HEK293 (cell line): Measurements from ENCODE around the gene IGF1R.

Experiments
- CTCF ChIA-PET: fragments of 350-600 bp; formaldehyde crosslinking; extraction: SDS; loops from one replicate; lab custom pipeline; 2021; ENCODE audit warnings: antibody characterized with exemption; lab: Yijun Ruan, JAX
- POLR2A ChIA-PET: fragments of 300-600 bp; formaldehyde crosslinking; extraction: SDS; loops from one replicate; lab custom pipeline; 2020; ENCODE audit warnings: antibody characterized with exemption, inconsistent platforms; lab: Yijun Ruan, JAX
- H3K27ac ChIP-seq: fragments of 200-500 bp; sonication (Bioruptor generic); 2 replicates; pipeline ENCODE4 v1.5.1; 2014; ENCODE audit warnings: low read depth, low read length, control low read depth, inconsistent platforms; ENCODE audit errors: extremely low read depth
- H3K36me3 ChIP-seq, 2 experiments: fragments of 200-500 bp in 1 of 2; sonication (Bioruptor generic) in 1 of 2; 1 replicate in 1 of 2; 2 replicates in 1 of 2; pipeline ENCODE4 v1.5.1; 2014 to 2017; ENCODE audit warnings: inconsistent platforms in 2 of 2, low read length in 2 of 2; ENCODE audit not compliant: control insufficient read depth in 2 of 2, insufficient read depth in 1 of 2
- H3K4me1 ChIP-seq: fragments of 200-500 bp; sonication (Bioruptor generic); 2 replicates; pipeline ENCODE4 v1.5.1; 2014; ENCODE audit warnings: mild to moderate bottlenecking, low read length, inconsistent platforms; ENCODE audit not compliant: control insufficient read depth, insufficient read depth
- H3K4me3 ChIP-seq: 2 replicates; pipeline ENCODE4 v1.5.1; 2011; ENCODE audit warnings: low read depth, mild to moderate bottlenecking, control low read depth, low read length, moderate library complexity
- H3K9me3 ChIP-seq: fragments of 200-500 bp; sonication (Bioruptor generic); 2 replicates; pipeline ENCODE4 v1.5.1; 2014; ENCODE audit warnings: low read depth, low read length, inconsistent platforms; ENCODE audit not compliant: control insufficient read depth, insufficient read depth
- EGR2 ChIP-seq: fragments of 450-650 bp; formaldehyde crosslinking; IDR thresholded peaks from 2 replicates; pipeline ENCODE4 v1.5.1; 2016; ENCODE audit warnings: low read depth, missing biosample characterization, missing genetic modification characterization
- HOXC10 ChIP-seq: sonication (generic); formaldehyde crosslinking; IDR thresholded peaks from 2 replicates; pipeline ENCODE4 v1.8.1; 2023; ENCODE audit warnings: mild to moderate bottlenecking, missing genetic modification reagents
- KLF9 ChIP-seq: fragments of 450-650 bp; formaldehyde crosslinking; IDR thresholded peaks from 2 replicates; pipeline ENCODE4 v1.5.1; 2016; ENCODE audit warnings: missing biosample characterization, missing genetic modification characterization, low read depth
- PRDM1 ChIP-seq: fragments of 450-650 bp; formaldehyde crosslinking; IDR thresholded peaks from 2 replicates; pipeline ENCODE4; 2016; ENCODE audit warnings: missing biosample characterization, missing genetic modification characterization
- RBAK ChIP-seq: fragments of 450-650 bp; formaldehyde crosslinking; IDR thresholded peaks from 2 replicates; pipeline ENCODE4 v1.5.1; 2016; ENCODE audit warnings: missing biosample characterization, missing genetic modification characterization
- SCRT1 ChIP-seq: fragments of 450-650 bp; formaldehyde crosslinking; IDR thresholded peaks from 2 replicates; pipeline ENCODE4 v1.5.1; 2016; ENCODE audit warnings: missing biosample characterization, missing genetic modification characterization, borderline replicate concordance
- SCRT2 ChIP-seq: fragments of 450-650 bp; formaldehyde crosslinking; IDR thresholded peaks from 2 replicates; pipeline ENCODE4 v1.5.1; 2016; ENCODE audit warnings: missing biosample characterization, missing genetic modification characterization
- ZNF10 ChIP-seq: fragments of 450-650 bp; formaldehyde crosslinking; IDR thresholded peaks from 2 replicates; pipeline ENCODE4 v1.5.1; 2017; ENCODE audit warnings: missing biosample characterization, missing genetic modification characterization
- ZNF155 ChIP-seq: fragments of 450-650 bp; formaldehyde crosslinking; IDR thresholded peaks from 2 replicates; pipeline ENCODE4 v1.5.1; 2016; ENCODE audit warnings: missing biosample characterization, missing genetic modification characterization
- ZNF157 ChIP-seq: fragments of 450-650 bp; formaldehyde crosslinking; IDR thresholded peaks from 2 replicates; pipeline ENCODE4 v1.5.1; 2016; ENCODE audit warnings: missing biosample characterization, missing genetic modification characterization
- ZNF202 ChIP-seq: fragments of 450-650 bp; formaldehyde crosslinking; IDR thresholded peaks from 2 replicates; pipeline ENCODE4 v1.5.1; 2016; ENCODE audit warnings: missing biosample characterization, missing genetic modification characterization, borderline replicate concordance
- ZNF23 ChIP-seq: fragments of 450-650 bp; formaldehyde crosslinking; IDR thresholded peaks from 2 replicates; pipeline ENCODE4 v1.5.1; 2016; ENCODE audit warnings: missing biosample characterization, missing genetic modification characterization, borderline replicate concordance
- ZNF292 ChIP-seq: fragments of 450-650 bp; formaldehyde crosslinking; IDR thresholded peaks from 2 replicates; pipeline ENCODE4 v1.5.1; 2016; ENCODE audit warnings: low read depth, missing biosample characterization, missing genetic modification characterization, borderline replicate concordance
- ZNF324 ChIP-seq: fragments of 450-650 bp; formaldehyde crosslinking; IDR thresholded peaks from 2 replicates; pipeline ENCODE4 v1.5.1; 2016; ENCODE audit warnings: missing biosample characterization, missing genetic modification characterization
- ZNF341 ChIP-seq: fragments of 450-650 bp; formaldehyde crosslinking; IDR thresholded peaks from 2 replicates; pipeline ENCODE4; 2016; ENCODE audit warnings: low read depth, missing biosample characterization, missing genetic modification characterization
- ZNF623 ChIP-seq: fragments of 450-650 bp; formaldehyde crosslinking; IDR thresholded peaks from 2 replicates; pipeline ENCODE4 v1.5.1; 2016; ENCODE audit warnings: missing biosample characterization, missing genetic modification characterization
- ZNF76 ChIP-seq: fragments of 450-650 bp; formaldehyde crosslinking; IDR thresholded peaks from 2 replicates; pipeline ENCODE4; 2016; ENCODE audit warnings: low read depth, missing biosample characterization, missing genetic modification characterization, borderline replicate concordance
- ZNF776 ChIP-seq: fragments of 450-650 bp; formaldehyde crosslinking; IDR thresholded peaks from 2 replicates; pipeline ENCODE4 v1.5.0; 2017; ENCODE audit warnings: missing biosample characterization, missing genetic modification characterization, borderline replicate concordance
- ZNF843 ChIP-seq: fragments of 450-650 bp; formaldehyde crosslinking; IDR thresholded peaks from 2 replicates; pipeline ENCODE4 v1.5.1; 2016; ENCODE audit warnings: missing biosample characterization, missing genetic modification characterization
- ZSCAN16 ChIP-seq: fragments of 450-650 bp; formaldehyde crosslinking; IDR thresholded peaks from 2 replicates; pipeline ENCODE4 v1.5.1; 2016; ENCODE audit warnings: missing biosample characterization, missing genetic modification characterization
- TF ChIP-seq, protein P1 (sequence below): fragments of 450-650 bp; formaldehyde crosslinking; IDR thresholded peaks from 2 replicates; pipeline ENCODE4 v1.5.1; 2016; ENCODE audit warnings: missing biosample characterization, missing genetic modification characterization
- TF ChIP-seq, protein P2 (sequence below): fragments of 450-650 bp; formaldehyde crosslinking; IDR thresholded peaks from 2 replicates; pipeline ENCODE4 v1.5.1; 2016; ENCODE audit warnings: missing biosample characterization, missing genetic modification characterization
- TF ChIP-seq, protein P3 (sequence below): fragments of 450-650 bp; formaldehyde crosslinking; IDR thresholded peaks from 2 replicates; pipeline ENCODE4 v1.5.1; 2016; ENCODE audit warnings: missing biosample characterization, missing genetic modification characterization
- TF ChIP-seq, protein P4 (sequence below): fragments of 450-650 bp; formaldehyde crosslinking; IDR thresholded peaks from 2 replicates; pipeline ENCODE4 v1.5.1; 2017; ENCODE audit warnings: missing biosample characterization, missing genetic modification characterization
- TF ChIP-seq, protein P5 (sequence below): sonication (generic); formaldehyde crosslinking; IDR thresholded peaks from 2 replicates; pipeline ENCODE4 v1.8.1; 2022; ENCODE audit warnings: mild to moderate bottlenecking, moderate library complexity, missing genetic modification reagents

The IGF1R gene

DNA sequence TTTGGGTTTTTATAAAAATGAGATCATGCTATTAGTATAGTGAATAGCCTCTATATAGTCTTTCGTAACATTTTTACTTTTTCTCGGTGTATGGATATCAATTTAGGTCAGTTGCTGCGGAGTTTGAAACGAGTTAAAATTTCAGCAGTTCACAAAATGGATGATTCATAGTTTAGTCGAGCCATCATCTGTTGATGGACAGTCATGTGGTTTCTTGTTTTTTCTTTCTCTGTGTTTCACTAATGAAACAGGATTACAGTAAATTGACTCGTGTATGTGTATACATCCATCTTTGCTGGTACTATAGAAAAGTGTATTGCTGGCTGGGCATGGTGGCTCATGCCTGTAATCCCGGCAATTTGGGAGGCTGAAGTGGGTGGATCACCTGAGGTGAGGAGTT, 106.8 kb downstream of the IGF1R start (continued):
- peak; percentile 55; the same call in 1 of the 2 replicates for TF ChIP-seq ZNF10
- peak; percentile 73 for TF ChIP-seq SCRT2 (tag by site-specific recombination)

DNA sequence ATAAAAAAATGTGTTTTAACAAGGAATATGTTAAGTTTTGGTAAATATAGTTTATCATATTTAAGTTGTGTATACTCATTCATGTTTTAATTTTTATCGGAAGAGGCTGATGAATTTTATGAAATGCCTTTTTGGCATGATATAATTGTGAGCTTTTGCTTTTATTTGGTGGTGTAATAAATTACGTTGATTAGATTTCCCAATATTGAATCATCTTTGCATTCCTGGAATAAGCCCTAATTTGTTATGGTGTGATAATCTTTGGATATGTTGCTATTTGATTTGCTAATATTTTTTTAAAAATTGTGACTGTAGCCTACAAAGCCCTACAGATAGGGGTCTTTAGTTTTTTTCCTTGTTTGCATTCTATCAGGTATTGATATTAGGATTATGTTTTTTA, 107.4 kb downstream of the IGF1R start:
- Histone ChIP-seq H3K27ac (no peak overlapping the region), H3K9me3 (no peaks in the 10 kb centered on the region), H3K4me3 (no peak overlapping the region), H3K4me1 (peaks cover 39% of the 10 kb centered on the region), H3K36me3 (no peaks in the 10 kb centered on the region)
- CTCF ChIA-PET = no interaction called here
- TF ChIP-seq ZNF623 (tag by site-specific recombination) = no peak
- no peak for TF ChIP-seq ZNF776 (tag by site-specific recombination)
- TF ChIP-seq ZNF843 (tag by site-specific recombination) = no peak
- TF ChIP-seq ZNF76 (tag by site-specific recombination) = no peak
- TF ChIP-seq, protein P1, sequence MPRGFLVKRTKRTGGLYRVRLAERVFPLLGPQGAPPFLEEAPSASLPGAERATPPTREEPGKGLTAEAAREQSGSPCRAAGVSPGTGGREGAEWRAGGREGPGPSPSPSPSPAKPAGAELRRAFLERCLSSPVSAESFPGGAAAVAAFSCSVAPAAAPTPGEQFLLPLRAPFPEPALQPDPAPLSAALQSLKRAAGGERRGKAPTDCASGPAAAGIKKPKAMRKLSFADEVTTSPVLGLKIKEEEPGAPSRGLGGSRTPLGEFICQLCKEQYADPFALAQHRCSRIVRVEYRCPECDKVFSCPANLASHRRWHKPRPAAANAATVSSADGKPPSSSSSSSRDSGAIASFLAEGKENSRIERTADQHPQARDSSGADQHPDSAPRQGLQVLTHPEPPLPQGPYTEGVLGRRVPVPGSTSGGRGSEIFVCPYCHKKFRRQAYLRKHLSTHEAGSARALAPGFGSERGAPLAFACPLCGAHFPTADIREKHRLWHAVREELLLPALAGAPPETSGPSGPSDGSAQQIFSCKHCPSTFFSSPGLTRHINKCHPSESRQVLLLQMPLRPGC (tag by site-specific recombination) = no peak
- TF ChIP-seq RBAK (tag by site-specific recombination) = no peak
- TF ChIP-seq ZNF324 (tag by site-specific recombination) = no peak
- TF ChIP-seq, protein P2, sequence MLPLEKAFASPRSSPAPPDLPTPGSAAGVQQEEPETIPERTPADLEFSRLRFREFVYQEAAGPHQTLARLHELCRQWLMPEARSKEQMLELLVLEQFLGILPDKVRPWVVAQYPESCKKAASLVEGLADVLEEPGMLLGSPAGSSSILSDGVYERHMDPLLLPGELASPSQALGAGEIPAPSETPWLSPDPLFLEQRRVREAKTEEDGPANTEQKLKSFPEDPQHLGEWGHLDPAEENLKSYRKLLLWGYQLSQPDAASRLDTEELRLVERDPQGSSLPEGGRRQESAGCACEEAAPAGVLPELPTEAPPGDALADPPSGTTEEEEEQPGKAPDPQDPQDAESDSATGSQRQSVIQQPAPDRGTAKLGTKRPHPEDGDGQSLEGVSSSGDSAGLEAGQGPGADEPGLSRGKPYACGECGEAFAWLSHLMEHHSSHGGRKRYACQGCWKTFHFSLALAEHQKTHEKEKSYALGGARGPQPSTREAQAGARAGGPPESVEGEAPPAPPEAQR = no peak
- TF ChIP-seq ZNF155 (tag by site-specific recombination) = no peak
- TF ChIP-seq, protein P3, sequence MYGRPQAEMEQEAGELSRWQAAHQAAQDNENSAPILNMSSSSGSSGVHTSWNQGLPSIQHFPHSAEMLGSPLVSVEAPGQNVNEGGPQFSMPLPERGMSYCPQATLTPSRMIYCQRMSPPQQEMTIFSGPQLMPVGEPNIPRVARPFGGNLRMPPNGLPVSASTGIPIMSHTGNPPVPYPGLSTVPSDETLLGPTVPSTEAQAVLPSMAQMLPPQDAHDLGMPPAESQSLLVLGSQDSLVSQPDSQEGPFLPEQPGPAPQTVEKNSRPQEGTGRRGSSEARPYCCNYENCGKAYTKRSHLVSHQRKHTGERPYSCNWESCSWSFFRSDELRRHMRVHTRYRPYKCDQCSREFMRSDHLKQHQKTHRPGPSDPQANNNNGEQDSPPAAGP (tag by site-specific recombination) = no peak
- TF ChIP-seq KLF9 = no peak
- no peak for TF ChIP-seq ZNF202 (tag by site-specific recombination)
- TF ChIP-seq, protein P4, sequence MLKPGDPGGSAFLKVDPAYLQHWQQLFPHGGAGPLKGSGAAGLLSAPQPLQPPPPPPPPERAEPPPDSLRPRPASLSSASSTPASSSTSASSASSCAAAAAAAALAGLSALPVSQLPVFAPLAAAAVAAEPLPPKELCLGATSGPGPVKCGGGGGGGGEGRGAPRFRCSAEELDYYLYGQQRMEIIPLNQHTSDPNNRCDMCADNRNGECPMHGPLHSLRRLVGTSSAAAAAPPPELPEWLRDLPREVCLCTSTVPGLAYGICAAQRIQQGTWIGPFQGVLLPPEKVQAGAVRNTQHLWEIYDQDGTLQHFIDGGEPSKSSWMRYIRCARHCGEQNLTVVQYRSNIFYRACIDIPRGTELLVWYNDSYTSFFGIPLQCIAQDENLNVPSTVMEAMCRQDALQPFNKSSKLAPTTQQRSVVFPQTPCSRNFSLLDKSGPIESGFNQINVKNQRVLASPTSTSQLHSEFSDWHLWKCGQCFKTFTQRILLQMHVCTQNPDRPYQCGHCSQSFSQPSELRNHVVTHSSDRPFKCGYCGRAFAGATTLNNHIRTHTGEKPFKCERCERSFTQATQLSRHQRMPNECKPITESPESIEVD (tag by site-specific recombination) = no peak
- no peak for TF ChIP-seq ZNF292 (tag by site-specific recombination)
- no peak for TF ChIP-seq HOXC10 (CRISPR knock-in tag)
- POLR2A ChIA-PET = interaction anchor here (0.7 kb wide), 1 partner anchor 500 kb away, joined by 8 read pairs; no protein-coding TSS in a partner anchor

DNA sequence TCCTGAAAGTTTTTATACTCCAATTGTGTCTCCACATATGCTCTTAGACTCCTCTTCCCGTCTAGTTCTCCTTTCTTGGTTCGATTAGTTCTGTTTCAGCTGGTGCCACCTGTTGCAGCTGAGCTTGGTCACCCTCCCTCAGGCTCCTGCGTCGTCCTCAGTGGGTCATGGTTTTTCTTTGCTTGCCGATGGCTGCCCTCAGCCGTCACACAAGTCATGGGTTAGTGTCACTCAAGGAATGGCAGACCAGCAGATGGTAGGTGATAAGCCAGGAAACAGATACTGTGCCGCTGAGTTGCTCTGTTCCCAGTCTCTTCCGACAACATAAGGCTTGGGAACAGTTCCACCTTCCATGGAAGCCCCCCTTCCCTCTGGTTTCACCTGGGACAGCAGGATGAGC, 109.9 kb downstream of the IGF1R start:
- Histone ChIP-seq H3K4me3 (no peak overlapping the region), H3K4me1 (peaks cover 35% of the 10 kb centered on the region), H3K27ac (no peak overlapping the region), H3K36me3 (no peaks in the 10 kb centered on the region; a peak in 1 of 3 replicates), H3K9me3 (no peaks in the 10 kb centered on the region)
- ChIA-PET POLR2A (no interaction called here), CTCF (interaction anchor here (0.6 to 1.9 kb wide), 2 partner anchors 21 to 331 kb away, joined by 5 read pairs; no protein-coding TSS in a partner anchor)
- TF ChIP-seq ZNF341 (tag by site-specific recombination) = no peak
- peak; percentile 94 for TF ChIP-seq SCRT2 (tag by site-specific recombination)
- TF ChIP-seq ZNF23 (tag by site-specific recombination) = no peak
- TF ChIP-seq ZNF202 (tag by site-specific recombination) = no peak
- no peak for TF ChIP-seq ZNF10
- TF ChIP-seq, protein P5, sequence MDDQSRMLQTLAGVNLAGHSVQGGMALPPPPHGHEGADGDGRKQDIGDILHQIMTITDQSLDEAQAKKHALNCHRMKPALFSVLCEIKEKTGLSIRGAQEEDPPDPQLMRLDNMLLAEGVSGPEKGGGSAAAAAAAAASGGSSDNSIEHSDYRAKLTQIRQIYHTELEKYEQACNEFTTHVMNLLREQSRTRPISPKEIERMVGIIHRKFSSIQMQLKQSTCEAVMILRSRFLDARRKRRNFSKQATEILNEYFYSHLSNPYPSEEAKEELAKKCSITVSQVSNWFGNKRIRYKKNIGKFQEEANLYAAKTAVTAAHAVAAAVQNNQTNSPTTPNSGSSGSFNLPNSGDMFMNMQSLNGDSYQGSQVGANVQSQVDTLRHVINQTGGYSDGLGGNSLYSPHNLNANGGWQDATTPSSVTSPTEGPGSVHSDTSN (CRISPR knock-in tag) = no peak
- TF ChIP-seq EGR2 (tag by site-specific recombination) = no peak
- no peak for TF ChIP-seq PRDM1 (tag by site-specific recombination)
- no peak for TF ChIP-seq ZNF324 (tag by site-specific recombination)
- TF ChIP-seq SCRT1 (tag by site-specific recombination) = peak; percentile 85
- TF ChIP-seq RBAK (tag by site-specific recombination) = no peak
- TF ChIP-seq ZNF157 (tag by site-specific recombination) = no peak
- no peak for TF ChIP-seq ZSCAN16
